NCI-H2196 treated with DMSO at 0.1 percent for 48 hours (cell line): Measurements from ENCODE around the gene NTM.
"Not testable (repeated sequence)": the region's sequence is repeated elsewhere in the genome, so short reads cannot be mapped to it uniquely, and the experiment has no call there.

Experiments
- DNase-seq: peaks from one replicate; lab custom pipeline; 2025; ENCODE audit not compliant: unreplicated experiment; lab: John Stamatoyannopoulos, UW

The NTM gene

GRCh38 chr11:132052904-132053303 lies 682.5 kb downstream of the NTM start:
- DNase-seq = no peak

DNA sequence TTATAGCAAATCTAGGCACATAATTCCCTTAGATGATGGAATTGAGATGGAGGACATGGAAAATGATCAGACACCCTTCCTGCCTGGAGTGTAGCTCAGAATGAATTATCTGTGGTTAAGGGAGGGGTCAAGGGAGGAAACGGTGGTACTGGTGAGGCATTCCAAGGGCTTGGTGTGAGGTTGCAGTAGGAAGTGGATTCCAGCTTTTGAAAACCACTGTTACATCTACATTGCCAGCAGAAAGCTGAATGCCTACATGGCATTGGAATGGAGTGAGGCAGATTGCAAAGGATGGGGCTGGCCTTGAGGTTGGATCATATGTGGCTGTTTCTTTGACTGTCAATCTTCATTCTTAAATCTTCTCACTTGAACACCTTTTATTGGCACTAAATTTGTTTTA lies 684.4 kb downstream of the NTM start:
- DNase-seq = no peak

DNA sequence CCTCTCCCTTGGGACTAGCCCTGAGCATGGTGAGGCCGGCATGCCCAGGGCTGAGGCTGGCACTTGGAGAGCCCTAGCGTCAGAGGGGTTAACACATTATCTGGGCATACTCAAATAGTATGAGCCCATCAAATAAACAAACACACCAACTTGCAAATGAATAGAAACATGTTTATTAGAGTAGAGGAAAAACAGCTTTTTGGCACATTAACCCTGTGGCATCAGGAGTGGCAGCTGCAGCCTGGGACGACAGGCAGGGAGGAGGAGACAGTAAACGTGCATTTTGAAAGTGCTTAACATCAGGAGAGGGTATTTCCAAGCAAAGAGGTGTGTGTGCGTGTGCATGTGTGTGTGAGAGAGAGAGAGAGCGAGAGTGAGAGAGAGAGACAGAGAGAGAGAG lies 684.9 kb downstream of the NTM start:
- DNase-seq = no peak

DNA sequence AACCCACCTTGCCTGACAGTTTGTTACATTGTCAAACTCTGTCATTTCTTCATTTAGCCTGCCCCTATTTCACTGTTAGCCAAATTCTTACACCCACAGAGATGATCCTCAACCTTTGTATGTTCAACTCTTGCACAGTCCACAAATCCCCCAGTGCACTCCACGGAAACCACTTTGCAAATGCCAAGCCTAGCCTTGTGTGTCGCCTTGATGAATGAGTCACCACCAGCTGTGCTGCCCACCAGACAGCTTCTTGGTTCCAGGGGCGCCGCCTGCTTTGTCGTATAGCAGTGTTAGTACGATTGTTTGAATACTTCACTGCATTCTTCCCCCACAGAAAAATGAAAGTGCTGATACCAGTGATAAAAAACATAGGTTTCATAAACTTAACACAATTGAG lies 686.3 kb downstream of the NTM start:
- DNase-seq = no peak

GRCh38 chr11:132057266-132057665 lies 686.9 kb downstream of the NTM start:
- no peak for DNase-seq

DNA sequence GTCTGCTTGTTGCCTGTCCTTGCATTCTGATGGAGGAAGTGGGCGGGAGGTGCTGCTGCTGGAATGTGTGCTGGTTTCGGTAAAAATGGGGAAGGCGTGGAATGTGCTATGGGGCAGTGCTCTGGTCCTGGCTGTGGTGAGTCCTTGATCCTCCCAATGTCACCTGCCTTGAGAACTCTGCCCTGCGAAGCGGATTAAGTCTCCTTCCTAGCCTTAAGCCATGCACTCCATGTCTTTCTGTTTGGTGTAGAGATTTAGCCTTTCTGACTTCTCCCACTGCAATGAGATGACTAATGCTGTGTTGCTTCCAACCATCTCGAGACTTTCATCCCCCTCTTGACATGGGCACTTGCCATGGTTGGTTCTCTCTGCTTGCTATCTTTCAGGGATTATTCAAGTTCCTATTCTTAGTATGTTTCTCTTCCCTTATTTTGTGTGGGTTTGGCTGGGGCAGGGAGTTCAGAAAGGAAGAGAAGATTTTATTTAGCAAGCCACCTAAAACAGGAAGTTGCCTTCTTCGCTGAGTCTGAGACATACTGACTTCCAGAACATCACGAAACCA lies 687.9 kb downstream of the NTM start:
- no peak for DNase-seq

- DNase-seq = no peak
These were observed 690.2 kb downstream of the NTM start for GRCh38 chr11:132060567-132060966.

- no peak for DNase-seq
These were observed 691.6 kb downstream of the NTM start for GRCh38 chr11:132062031-132062430.

DNA sequence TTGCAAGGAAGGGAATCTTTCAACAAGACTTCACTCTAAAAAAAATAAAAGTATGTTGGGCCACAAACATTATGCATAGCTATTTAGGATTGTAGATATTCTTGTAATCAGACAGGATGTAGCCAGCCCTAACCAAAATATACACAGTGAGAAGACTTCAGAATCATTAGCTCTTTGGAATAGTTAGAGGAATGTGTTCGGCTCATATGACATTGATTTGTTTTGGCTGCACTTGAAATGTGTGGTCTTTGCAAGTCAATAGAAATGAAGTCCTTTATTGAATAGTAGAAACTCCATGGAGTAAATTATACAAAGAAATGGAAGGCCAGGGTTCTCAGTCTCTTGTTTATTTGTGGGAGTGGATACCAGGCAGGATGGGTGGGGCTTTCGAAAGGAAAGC lies 692.1 kb downstream of the NTM start:
- DNase-seq = no peak

DNA sequence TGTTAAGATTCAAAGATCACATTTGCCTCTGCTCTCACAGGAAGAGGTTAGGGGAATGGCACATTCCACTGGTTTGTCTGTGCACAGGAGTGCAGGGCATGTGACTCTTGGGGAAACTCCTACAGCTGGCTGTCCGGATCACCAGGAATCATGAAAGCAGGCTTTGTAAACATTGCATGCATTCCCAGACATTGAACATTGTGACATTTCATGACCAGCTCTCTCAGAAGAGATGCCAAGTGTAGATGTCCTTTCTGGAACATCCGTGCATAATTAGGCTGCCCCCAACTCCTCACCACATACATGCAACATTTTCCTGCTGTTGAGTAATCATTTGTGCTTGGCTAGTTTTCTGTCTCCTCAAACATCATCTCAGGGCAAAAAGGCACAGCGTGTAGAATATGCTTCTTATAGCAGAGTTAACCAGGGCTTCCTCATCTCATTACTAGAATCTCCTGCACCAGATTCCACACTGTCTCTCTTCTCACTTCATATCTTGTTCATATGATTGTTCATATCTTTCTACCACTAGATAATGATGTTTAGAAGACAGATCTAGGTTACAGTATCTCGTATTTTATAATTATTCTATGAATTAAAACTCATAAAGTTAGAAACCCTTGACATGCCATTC lies 694.7 kb downstream of the NTM start:
- no peak for DNase-seq

- DNase-seq = no peak
These were observed 698.1 kb downstream of the NTM start for GRCh38 chr11:132068556-132068955.

DNA sequence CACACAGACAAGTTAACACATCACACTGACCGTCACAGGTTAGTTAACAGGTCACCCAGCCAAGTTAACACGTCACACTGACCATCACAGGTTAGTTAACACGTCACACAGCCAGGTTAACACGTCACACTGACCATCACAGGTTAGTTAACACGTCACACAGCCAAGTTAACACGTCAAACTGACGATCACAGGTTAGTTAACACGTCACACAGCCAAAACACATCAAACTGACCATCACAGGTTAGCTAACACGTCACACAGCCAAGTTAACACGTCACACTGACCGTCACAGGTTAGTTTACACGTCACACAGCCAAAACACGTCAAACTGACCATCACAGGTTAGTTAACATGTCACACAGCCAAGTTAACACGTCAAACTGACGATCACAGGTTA lies 699.2 kb downstream of the NTM start:
- DNase-seq = not testable (repeated sequence)

GRCh38 chr11:132070907-132071306 lies 700.5 kb downstream of the NTM start:
- DNase-seq = not testable (repeated sequence)

DNA sequence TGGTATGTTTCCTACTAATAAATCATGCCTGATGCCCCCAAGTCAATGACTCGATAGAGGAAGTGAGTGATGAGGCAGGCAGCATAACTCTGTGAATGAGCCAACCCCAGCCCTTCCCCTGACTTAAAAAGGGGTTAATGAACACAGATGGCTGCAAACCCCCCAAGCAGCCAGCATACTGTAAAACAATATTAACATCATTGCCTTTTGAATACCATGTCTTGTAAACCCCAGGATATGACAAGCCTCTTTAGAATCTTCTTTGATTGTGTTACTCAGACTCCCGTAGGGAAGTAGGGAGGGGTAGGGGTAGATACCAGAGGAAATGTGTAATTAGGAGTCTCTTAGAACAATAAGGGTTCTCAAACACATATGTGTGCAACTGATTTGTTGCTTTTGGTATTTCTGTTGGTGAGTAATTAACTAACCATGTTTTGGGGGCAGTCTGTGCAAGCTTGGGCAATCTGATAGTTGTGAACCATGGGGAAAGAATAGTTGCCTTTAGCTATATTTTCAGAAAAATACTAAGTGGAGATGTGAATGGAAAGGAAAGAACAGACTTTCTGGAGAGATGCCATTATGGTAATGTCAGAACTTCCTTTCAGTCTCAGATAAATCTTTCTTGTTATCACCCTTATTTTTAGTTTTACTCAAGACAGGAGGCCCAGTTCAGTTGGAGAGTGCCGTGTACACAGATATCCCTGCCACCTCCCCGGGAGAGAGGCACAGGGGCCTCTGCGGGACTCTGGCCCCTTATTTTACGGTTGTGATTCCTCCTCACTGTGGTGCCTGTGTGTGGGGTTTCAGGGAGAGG lies 701.8 kb downstream of the NTM start:
- no peak for DNase-seq

GRCh38 chr11:132072858-132073211 lies 702.4 kb downstream of the NTM start:
- no peak for DNase-seq

DNA sequence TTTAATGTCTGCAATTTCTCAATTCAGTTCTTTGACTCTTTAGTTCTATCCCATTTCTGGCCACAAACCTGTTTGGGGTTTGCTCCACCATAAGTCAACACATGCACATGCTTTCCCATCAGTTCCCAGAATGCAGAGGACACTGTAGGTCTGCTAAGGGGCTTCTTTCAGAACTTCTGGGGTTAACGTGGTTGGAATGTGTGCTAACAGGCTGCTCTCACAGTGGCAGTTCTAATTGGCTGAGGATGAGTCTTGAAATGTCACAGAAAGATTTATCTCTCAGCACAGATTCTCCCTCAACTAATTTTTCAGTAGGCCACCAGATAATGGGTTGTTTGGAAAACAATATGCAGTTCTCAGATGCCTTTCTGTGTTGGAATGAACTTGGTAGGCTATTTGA lies 703.4 kb downstream of the NTM start:
- no peak for DNase-seq

DNA sequence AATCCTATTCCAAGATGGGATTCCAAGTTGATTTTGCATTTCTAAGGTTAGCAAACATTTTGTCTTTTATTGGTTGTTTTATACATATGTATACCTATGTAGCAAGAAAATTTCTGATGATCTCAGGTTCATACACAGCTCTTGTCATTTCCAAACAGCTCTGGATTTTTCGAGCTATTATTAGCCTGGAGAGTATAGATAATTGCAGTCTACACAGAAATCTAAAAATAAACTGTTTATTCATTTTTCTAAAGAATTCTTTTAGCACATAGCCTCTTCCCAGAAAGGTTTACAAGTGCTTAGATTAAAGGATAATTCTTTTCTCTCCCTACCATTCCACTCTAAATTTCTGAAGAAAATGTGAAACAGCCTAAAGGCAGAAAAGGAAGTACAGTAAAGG lies 705.0 kb downstream of the NTM start:
- DNase-seq = no peak

- no peak for DNase-seq
These were observed 707.0 kb downstream of the NTM start for GRCh38 chr11:132077416-132077815.

DNA sequence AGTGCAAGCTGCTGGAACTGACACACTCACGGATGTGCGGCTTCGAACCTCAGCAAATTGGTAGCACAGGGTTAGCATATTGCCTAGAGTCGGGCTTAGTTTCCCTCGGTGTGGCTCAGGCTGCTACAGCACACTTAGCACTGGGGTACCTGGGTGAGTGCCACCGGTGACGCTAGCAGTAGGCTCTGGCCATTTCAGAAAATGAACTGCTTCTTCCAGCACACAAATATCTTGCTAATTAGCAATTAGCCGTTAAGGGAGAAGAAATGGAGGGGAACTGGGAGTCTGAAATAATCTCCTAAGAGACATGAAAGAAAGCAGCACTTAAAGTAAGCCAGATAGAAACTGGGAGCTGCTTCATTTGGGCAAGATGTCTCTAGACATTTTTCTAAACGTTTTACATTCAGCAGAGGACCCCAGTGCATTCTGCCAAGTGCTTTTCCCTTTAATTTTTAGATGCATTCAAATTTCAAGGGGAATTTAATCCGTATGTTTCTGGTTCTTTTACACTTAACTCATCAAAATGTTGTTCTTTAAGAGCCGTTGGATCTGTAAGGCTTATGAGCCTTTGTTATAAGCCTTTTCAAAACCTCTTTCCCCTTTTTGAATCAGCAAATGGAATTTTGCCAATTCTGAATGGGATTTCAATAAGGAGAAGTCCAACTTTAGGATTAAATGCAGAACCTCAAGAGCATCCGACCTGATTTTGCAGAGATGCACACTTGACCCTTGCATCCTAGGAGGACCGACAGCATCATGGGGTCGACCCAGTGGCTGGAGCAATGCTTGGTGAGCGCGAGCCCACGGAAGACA lies 708.1 kb downstream of the NTM start:
- no peak for DNase-seq

- DNase-seq = no peak
These were observed 709.7 kb downstream of the NTM start for GRCh38 chr11:132080127-132080526.

DNA sequence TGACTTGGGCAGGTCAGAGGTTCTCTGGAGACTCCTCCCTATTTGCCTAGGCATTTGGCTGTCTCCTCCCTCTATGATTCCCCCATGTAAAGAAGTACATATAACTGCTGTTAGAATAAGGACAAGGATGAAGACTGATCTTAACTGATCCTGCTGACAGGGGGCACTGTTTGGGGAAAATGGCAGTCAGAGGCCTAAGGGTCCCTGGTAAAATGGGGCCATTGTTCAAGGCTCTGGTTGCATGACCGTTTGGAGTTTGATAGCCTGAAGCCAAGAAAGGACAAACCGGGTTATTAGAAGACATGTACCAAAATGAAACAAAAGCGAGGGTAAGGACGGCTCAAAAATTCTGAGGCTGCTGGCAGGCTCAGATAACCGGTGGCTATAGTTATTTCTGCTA lies 712.2 kb downstream of the NTM start:
- DNase-seq = no peak

DNA sequence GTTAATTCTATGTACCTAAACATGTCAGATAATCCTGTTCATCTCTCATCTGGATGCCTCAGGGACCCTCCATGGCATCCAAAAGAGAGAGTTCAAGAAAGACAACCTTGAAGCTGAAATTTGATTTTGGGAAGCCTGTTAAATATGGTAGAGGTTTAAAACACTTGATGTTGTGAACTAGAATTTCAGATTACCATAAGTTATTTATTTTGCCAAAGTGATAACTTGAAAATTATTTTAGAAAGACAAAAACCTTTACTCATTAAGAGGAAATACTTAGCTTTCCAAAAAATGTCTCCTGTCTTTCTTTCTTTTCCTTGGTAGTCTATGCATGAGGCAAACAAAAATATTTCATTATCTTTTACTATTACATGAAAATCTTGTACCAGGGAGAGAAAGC lies 714.0 kb downstream of the NTM start:
- no peak for DNase-seq
